AG09319 (cell line): ENCODE measurements around the gene BICDL1.

ENCODE experiments used
- DNase-seq: peaks from one replicate; pipeline ENCODE4 v3.0.0-alpha.2; 2010; ENCODE audit warnings: low read depth; ENCODE audit errors: extremely low read depth
- CTCF ChIP-seq: IDR thresholded peaks from 2 replicates; pipeline ENCODE4 v1.5.1; 2011; ENCODE audit warnings: low read depth, mild to moderate bottlenecking, inconsistent platforms, low read length, moderate library complexity

Gene BICDL1

GRCh38 chr12:120136093-120136770 is 147.2 kb downstream of the BICDL1 start:
- no peak for TF ChIP-seq CTCF
- no peak for DNase-seq

GRCh38 chr12:120137833-120138232 is 148.8 kb downstream of the BICDL1 start:
- no peak for TF ChIP-seq CTCF
- no peak for DNase-seq

GRCh38 chr12:120138366-120138765 is 149.3 kb downstream of the BICDL1 start:
- no peak for DNase-seq
- no peak for TF ChIP-seq CTCF

- TF ChIP-seq CTCF: no peak
- no peak for DNase-seq
Observed at GRCh38 chr12:120139958-120140357, 150.9 kb downstream of the BICDL1 start.

- DNase-seq: no peak
- no peak for TF ChIP-seq CTCF
Observed at GRCh38 chr12:120140603-120141002, 151.6 kb downstream of the BICDL1 start.

- no peak for DNase-seq
- TF ChIP-seq CTCF: no peak
Observed at GRCh38 chr12:120141336-120141735, 152.3 kb downstream of the BICDL1 start.

GRCh38 chr12:120142231-120142877 is 153.3 kb downstream of the BICDL1 start:
- no peak for DNase-seq

More at GRCh38 chr12:120142231-120142877, 153.3 kb downstream of the BICDL1 start:
- no peak for TF ChIP-seq CTCF
